ENCODE results near the gene RYR2. TPM values are rescaled to one million over a fixed set of nuclear protein-coding genes. Genes with fewer than 3 reads are reported as not detected.

The RYR2 gene
- total and polyA plus RNA-seq, 4 donors, result 9.2 to 31.2 (median 17.3) TPM

- no peak for DNase-seq (ENCODE audit: low read depth in 4 of 6, low spot score in 6 of 6)
- Histone ChIP-seq H3K4me1 (ENCODE audit: control insufficient read depth, insufficient read depth, low read length) (no peaks in the 10 kb centered on the region), H3K4me3 (ENCODE audit: low read depth, low read length) (no peak overlapping the region), H3K27ac (ENCODE audit: low read depth, low read length) (no peak overlapping the region), H3K27me3 (ENCODE audit: control insufficient read depth, insufficient read depth, low read length) (no peaks in the 10 kb centered on the region), H3K36me3 (ENCODE audit: control insufficient read depth, insufficient read depth, low read length) (no peaks in the 10 kb centered on the region), H3K9me3 (ENCODE audit: control insufficient read depth, insufficient read depth, low read length) (no peaks in the 10 kb centered on the region)
Measured at GRCh38 chr1:237879195-237879594, 837.2 kb downstream of the RYR2 start.

Small RNAs within 50 kb of the gene (small RNA-seq; reads per million reads assigned to genes)
- gene MIR4428 (ENCODE audit: low replicate concordance), result not detected
- not detected for gene RF00402 (ENCODE audit: low replicate concordance)

Other genes with a start within 250 kb of the RYR2 start
- 10 to 100 TPM; 33.9 to 41.7 TPM for gene MTR, start 246.9 kb upstream of the RYR2 start, total RNA-seq
- gene MTR, start 246.9 kb upstream of the RYR2 start, polyA plus RNA-seq (ENCODE audit: insufficient read length in 2 of 2), result 10 to 100 TPM; 17.2 to 18.9 TPM
- not detected for gene MT1HL1, start 37.7 kb upstream of the RYR2 start, total RNA-seq
- gene MT1HL1, start 37.7 kb upstream of the RYR2 start, polyA plus RNA-seq (ENCODE audit: insufficient read length in 2 of 2), result not detected